Testis (tissue), 3 donors: ENCODE results near the gene E2F1. TPM values are rescaled to one million over a fixed set of nuclear protein-coding genes. Genes with fewer than 3 reads are reported as not detected.

ENCODE experiments used
- DNase-seq: peaks from one replicate; pipeline ENCODE4 v3.0.0-alpha.2; 2019
- H3K27ac ChIP-seq, 2 donors: fragments of 200-600 bp; sonication (generic); one replicate each; pipeline ENCODE4 v1.5.1; 2019
- H3K27me3 ChIP-seq: fragments of 200-600 bp; sonication (generic); one replicate; pipeline ENCODE4 v1.5.1; 2019
- H3K36me3 ChIP-seq: fragments of 200-600 bp; sonication (generic); one replicate; pipeline ENCODE4 v1.5.1; 2017; ENCODE audit warnings: low read depth; ENCODE audit errors: missing control alignments
- H3K4me1 ChIP-seq: fragments of 200-600 bp; sonication (generic); one replicate; pipeline ENCODE4 v1.5.1; 2019
- H3K4me3 ChIP-seq, 2 donors: fragments of 200-600 bp; sonication (generic); one replicate each; pipeline ENCODE4 v1.5.1; 2017 to 2019
- H3K9me3 ChIP-seq: fragments of 200-600 bp; sonication (generic); one replicate; pipeline ENCODE4 v1.5.1; 2017
- POLR2A ChIP-seq: fragments of 450-650 bp; IDR thresholded peaks from one replicate; pipeline ENCODE4 v1.6.1; 2017; ENCODE audit warnings: antibody characterized with exemption, mild to moderate bottlenecking, moderate library complexity
- WGBS, 2 donors: methylation state at CpG; one replicate each; pipeline ENCODE4 v1.1.5; 2018; 5-methylcytosine and 5-hydroxymethylcytosine counted together
- intact Hi-C: fragments of 100-400 bp; cut with DNase I; formaldehyde crosslinking; loops from one replicate; pipeline ENCODE4 v1.15.1; 2023; ENCODE audit warnings: low total_unique reads
- polyA plus RNA-seq: library from polyadenylated mRNA; stranded (reverse); fragments of 350-450 nt; fragmentation: Illumina TruSeq; extraction: RNeasy Lipid Tissue Mini Kit (QIAGEN cat#74804); gene quantifications from one replicate; pipeline ENCODE4 v1.2.3, GENCODE V29; 2014; ENCODE audit warnings: low read depth, low replicate concordance; ENCODE audit not compliant: insufficient read depth
- total RNA-seq, 2 donors: library from RNA; depleted of rRNA; stranded (reverse); fragments of >200 nt; gene quantifications; one replicate each; pipeline ENCODE4 v1.2.3, GENCODE V29; 2016
- TF ChIP-seq, protein P1 (sequence below), 3 experiments: fragments of 450-650 bp in 2 of 3; fragments of 200-600 bp in 1 of 3; sonication (generic) in 1 of 3; IDR thresholded peaks; one replicate each; pipeline ENCODE4 v1.5.1; 2016 to 2019; ENCODE audit warnings: antibody characterized with exemption in 3 of 3, mild to moderate bottlenecking in 2 of 3, moderate library complexity in 1 of 3

The E2F1 gene
- total and polyA plus RNA-seq, 3 donors from 2014 or later: 16.9 to 22.8 (median 19.9) TPM

DNA sequence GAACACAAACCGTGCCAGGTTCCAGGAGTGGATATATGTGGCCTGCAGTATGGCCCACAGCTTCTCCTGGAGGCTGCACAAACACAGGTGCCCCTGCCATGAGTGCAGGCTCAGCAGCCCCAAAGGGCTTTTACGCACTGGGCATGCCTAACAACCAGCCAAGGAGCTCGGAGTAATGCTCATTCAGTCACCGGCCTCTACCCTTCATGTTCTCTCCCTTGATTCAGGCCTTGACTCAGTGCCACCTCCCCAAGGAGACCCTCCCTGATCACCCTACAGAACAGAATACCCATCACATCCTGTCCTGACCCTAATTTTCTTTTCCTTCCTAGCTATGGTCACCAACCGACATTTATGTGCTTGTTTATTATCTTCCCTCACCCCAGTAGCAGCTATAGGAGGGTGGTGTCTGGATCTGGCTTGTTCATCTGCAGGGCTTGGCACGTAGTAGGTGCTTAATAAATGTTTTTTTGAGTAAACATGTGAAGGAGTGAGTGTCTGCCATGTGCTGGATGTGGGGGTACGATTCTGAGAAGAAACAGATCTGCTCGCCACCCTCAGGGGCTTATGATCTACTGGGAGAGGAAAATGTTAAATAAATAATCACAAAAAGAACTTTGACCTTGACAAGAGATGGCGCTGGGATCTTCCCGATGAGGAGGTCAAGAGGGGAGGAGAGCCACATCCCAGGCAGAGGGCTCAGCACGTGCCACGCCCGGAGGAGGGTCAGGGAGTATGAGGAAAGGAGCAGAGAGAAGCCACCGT is 24.7 kb upstream of the E2F1 start:
- intact Hi-C loops: no loop called here
- 57 to 67% methylated on average over 14 of the region's 14 CpGs for WGBS, 2 donors
- Histone ChIP-seq H3K36me3 (no peaks in the 10 kb centered on the region), H3K4me1 (no peaks in the 10 kb centered on the region), H3K9me3 (no peaks in the 10 kb centered on the region), H3K27me3 (no peaks in the 10 kb centered on the region), H3K27ac (no peak overlapping the region), H3K4me3 (no peak overlapping the region)
- DNase-seq: no peak
- TF ChIP-seq POLR2A: no peak
- TF ChIP-seq, protein P1, sequence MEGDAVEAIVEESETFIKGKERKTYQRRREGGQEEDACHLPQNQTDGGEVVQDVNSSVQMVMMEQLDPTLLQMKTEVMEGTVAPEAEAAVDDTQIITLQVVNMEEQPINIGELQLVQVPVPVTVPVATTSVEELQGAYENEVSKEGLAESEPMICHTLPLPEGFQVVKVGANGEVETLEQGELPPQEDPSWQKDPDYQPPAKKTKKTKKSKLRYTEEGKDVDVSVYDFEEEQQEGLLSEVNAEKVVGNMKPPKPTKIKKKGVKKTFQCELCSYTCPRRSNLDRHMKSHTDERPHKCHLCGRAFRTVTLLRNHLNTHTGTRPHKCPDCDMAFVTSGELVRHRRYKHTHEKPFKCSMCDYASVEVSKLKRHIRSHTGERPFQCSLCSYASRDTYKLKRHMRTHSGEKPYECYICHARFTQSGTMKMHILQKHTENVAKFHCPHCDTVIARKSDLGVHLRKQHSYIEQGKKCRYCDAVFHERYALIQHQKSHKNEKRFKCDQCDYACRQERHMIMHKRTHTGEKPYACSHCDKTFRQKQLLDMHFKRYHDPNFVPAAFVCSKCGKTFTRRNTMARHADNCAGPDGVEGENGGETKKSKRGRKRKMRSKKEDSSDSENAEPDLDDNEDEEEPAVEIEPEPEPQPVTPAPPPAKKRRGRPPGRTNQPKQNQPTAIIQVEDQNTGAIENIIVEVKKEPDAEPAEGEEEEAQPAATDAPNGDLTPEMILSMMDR (IDR thresholded peaks at IDR 0.05): no peak

DNA sequence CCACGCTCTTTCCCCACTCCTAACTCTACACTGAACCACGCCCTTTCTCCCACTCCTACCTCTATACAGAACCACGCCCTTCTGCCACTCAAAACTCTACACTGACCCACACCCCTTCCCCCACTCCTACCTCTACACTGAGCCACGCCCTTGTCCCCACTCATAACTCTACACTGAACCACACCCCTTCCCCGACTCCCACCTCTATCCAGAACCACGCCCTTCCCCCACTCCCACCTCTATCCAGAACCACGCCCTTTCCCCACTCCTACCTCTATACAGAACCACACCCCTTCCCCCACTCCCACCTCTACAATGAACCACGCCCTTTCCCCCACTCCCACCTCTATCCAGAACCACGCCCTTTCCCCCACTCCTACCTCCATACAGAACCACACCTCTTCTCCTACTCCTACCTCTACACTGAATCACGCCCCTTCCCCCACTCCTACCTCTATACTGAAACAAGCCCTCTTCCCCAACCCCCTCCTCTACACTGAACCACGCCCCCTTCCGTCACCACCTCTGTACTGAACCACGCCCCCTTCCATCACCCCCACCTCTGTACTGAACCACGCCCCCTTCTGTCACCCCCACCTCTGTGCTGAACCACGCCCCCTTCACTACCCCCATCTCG is 23.8 kb upstream of the E2F1 start:
- TF ChIP-seq, protein P1 (IDR thresholded peaks at IDR 0.05): no peak
- TF ChIP-seq POLR2A: no peak
- Histone ChIP-seq H3K9me3 (no peaks in the 10 kb centered on the region), H3K27ac (no peak overlapping the region), H3K4me1 (no peaks in the 10 kb centered on the region), H3K27me3 (no peaks in the 10 kb centered on the region), H3K4me3 (peak overlapping the region in 1 of 2 donors; percentile 24), H3K36me3 (no peaks in the 10 kb centered on the region)
- peak; percentile 57 for DNase-seq
- 57 to 74% methylated on average over 16 of the region's 16 CpGs for WGBS, 2 donors
- intact Hi-C loops: no loop called here

DNA sequence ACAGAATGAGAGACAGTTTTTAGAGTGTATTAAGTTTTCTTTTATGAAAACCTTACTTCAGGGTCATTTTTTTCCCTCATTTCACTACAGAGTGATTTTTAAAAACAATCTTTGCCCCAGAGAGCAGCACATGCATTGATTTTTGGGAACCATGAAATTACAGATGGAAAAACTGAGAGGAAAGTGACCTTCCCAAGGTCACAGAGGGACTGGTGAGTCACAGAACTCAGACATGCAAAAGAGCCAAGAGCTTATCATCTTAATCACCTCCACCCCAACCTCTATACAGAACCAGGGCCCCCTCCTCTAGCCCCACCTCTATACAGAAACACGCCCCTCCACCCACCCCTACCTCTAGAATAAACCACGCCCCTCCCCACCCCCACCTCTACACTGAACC is 23.2 kb upstream of the E2F1 start:
- Histone ChIP-seq H3K4me1 (no peaks in the 10 kb centered on the region), H3K36me3 (no peaks in the 10 kb centered on the region), H3K4me3 (no peak overlapping the region), H3K27ac (no peak overlapping the region), H3K27me3 (no peaks in the 10 kb centered on the region), H3K9me3 (no peaks in the 10 kb centered on the region)
- no peak for DNase-seq
- TF ChIP-seq, protein P1 (IDR thresholded peaks at IDR 0.05): no peak
- TF ChIP-seq POLR2A: no peak
- intact Hi-C loops: no loop called here
- 45 to 83% methylated on average over 2 of the region's 2 CpGs for WGBS, 2 donors

DNA sequence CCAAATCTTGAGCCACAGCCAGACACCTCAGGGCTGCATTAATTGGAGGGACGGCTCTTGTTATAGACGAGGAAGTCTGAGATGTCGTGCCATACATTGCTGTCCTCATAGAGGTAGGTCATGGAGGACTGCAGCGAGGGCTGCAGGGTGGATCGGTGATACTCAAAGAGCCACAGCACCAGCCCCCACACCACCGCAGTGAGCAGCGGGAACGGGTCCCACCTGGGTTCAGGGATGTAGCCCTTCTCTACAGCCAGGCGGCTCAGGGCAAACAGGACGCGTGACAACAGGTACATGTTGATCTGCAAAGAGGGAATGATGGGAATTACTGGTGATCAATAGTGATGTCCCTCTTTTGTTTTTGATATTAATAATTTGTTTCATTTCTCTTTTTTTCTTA is 21.5 kb upstream of the E2F1 start:
- intact Hi-C loops: no loop called here
- TF ChIP-seq, protein P1 (IDR thresholded peaks at IDR 0.05): no peak
- no peak for TF ChIP-seq POLR2A

More for the DNA sequence above, 21.5 kb upstream of the E2F1 start:
- DNase-seq: no peak
- Histone ChIP-seq H3K27ac (no peak overlapping the region), H3K27me3 (no peaks in the 10 kb centered on the region), H3K4me1 (no peaks in the 10 kb centered on the region), H3K36me3 (no peaks in the 10 kb centered on the region), H3K9me3 (no peaks in the 10 kb centered on the region), H3K4me3 (no peak overlapping the region)
- 87 to 88% methylated on average over 11 of the region's 11 CpGs for WGBS, 2 donors
